Right lobe of liver (tissue), 6 donors: ENCODE measurements around the gene POLE. TPM values are rescaled to one million over a fixed set of nuclear protein-coding genes. Genes with fewer than 3 reads are reported as not detected.

Source experiments
- ATAC-seq, 4 donors: fragments of 200-7000 bp; cut with Tn5 transposase; one replicate each; pipeline ENCODE4 v1.9.1; 2020; ENCODE audit warnings: mild to moderate bottlenecking in 4 of 4, moderate library complexity in 4 of 4
- DNase-seq, 3 donors: peaks; one replicate each; pipeline ENCODE4 v3.0.0-alpha.2; 2020
- H3K27ac ChIP-seq, 3 donors: fragments of 200-600 bp; one replicate each; pipeline ENCODE4 v1.8.0; 2022
- H3K27me3 ChIP-seq, 2 donors: fragments of 200-600 bp; one replicate each; pipeline ENCODE4 v1.8.0; 2022
- H3K36me3 ChIP-seq, 4 donors: fragments of 200-600 bp; sonication (generic) in 1 of 4; one replicate each; pipeline versions ENCODE4 v1.5.1 to v1.8.0; 2017 to 2022; ENCODE audit warnings: control low read depth in 1 of 4
- H3K4me1 ChIP-seq, 4 donors: fragments of 200-600 bp; sonication (generic) in 1 of 4; one replicate each; pipeline versions ENCODE4 v1.5.1 to v1.8.0; 2017 to 2022; ENCODE audit warnings: control low read depth in 1 of 4
- H3K4me3 ChIP-seq, 3 donors: fragments of 200-600 bp; one replicate each; pipeline ENCODE4 v1.8.0; 2022
- H3K9me3 ChIP-seq, 4 donors: fragments of 200-600 bp; sonication (generic) in 1 of 4; one replicate each; pipeline versions ENCODE4 v1.5.1 to v1.8.0; 2017 to 2022; ENCODE audit warnings: control low read depth in 1 of 4
- CTCF ChIP-seq, 4 donors: fragments of 200-600 bp in 3 of 4; fragments of 450-650 bp in 1 of 4; IDR thresholded peaks; one replicate each; pipeline versions ENCODE4 v1.5.1 to v1.8.0; 2016 to 2022; ENCODE audit warnings: antibody characterized with exemption in 4 of 4, mild to moderate bottlenecking in 2 of 4
- POLR2A ChIP-seq: fragments of 450-650 bp; IDR thresholded peaks from one replicate; pipeline ENCODE4 v1.6.1; 2017; ENCODE audit warnings: antibody characterized with exemption, mild to moderate bottlenecking
- WGBS: methylation state at CpG from one replicate; pipeline ENCODE4 v1.1.6; 2018; ENCODE audit warnings: low coverage, low lambda C conversion rate; ENCODE audit not compliant: insufficient coverage; ENCODE audit errors: missing lambda C conversion rate; 5-methylcytosine and 5-hydroxymethylcytosine counted together
- intact Hi-C, 2 donors: fragments of 100-400 bp; cut with DNase I; formaldehyde crosslinking; loops; one replicate each; pipeline versions ENCODE4 v1.11.2 to v1.14.1; 2022
- total RNA-seq, 6 experiments: library from RNA; depleted of rRNA in 2 of 6; stranded (reverse); fragments of >200 nt in 2 of 6; fragmentation: NEBNext Ultra II Directional in 3 of 6; extraction: Animal tissue kit (Norgen Biotek cat#: 25700) in 3 of 6; gene quantifications; one replicate each; pipeline versions ENCODE4 v1.1.0 to v1.2.4, GENCODE V29; 2016 to 2023
- donor health status: DM: no; HTN: yes; CAD: no.
- donor health status: DM: no; HTN: no; CAD: no.
- donor health status: DM: no; HTN: no; CAD: no.
- donor health status: DM: no; HTN: yes; CAD: no.
- donor health status: DM: no; HTN: yes; CAD: no.

Gene POLE
- total RNA-seq, 6 experiments from 2014 or later, result 13.6 to 34.0 (median 22.7) TPM

DNA sequence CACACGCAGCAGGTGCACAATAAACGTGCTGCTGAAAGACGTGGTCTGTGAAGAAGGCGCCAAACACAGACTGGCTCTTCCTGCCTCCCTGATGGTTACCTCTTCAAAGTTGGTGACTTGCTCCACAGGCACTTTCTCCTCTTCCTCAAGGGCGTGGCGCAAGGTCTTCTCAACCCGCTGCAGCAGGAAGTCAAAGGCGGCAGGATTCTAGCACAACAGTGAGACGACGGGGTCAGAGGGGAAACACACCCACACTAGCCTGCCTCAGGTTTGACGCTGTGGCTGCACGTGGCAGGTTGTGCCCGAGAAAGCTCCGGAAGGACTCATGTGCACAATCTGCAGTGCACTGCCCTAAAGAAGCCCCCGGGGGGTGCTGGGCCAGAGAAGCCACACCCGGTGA lies 15.0 kb downstream of the POLE start:
- no peaks in the 10 kb centered on the region for H3K27me3 ChIP-seq
- no peaks in the 10 kb centered on the region for H3K9me3 ChIP-seq
- TF ChIP-seq CTCF (IDR thresholded peaks at IDR 0.05) (no peak), POLR2A (no peak)
- no peak overlapping the region for H3K4me3 ChIP-seq
- intact Hi-C loops, result no loop called here
- peaks cover 0 to 20% (median 10%) of the 10 kb centered on the region in 4 donors for H3K4me1 ChIP-seq
- no peak for ATAC-seq
- peak overlapping the region in 2 of 3 donors; percentile 48 to 82 for H3K27ac ChIP-seq
- 61% methylated on average over 5 of the region's 16 CpGs for WGBS
- no peak for DNase-seq
- peaks cover 0 to 36% (median 13%) of the 10 kb centered on the region in 4 donors for H3K36me3 ChIP-seq

DNA sequence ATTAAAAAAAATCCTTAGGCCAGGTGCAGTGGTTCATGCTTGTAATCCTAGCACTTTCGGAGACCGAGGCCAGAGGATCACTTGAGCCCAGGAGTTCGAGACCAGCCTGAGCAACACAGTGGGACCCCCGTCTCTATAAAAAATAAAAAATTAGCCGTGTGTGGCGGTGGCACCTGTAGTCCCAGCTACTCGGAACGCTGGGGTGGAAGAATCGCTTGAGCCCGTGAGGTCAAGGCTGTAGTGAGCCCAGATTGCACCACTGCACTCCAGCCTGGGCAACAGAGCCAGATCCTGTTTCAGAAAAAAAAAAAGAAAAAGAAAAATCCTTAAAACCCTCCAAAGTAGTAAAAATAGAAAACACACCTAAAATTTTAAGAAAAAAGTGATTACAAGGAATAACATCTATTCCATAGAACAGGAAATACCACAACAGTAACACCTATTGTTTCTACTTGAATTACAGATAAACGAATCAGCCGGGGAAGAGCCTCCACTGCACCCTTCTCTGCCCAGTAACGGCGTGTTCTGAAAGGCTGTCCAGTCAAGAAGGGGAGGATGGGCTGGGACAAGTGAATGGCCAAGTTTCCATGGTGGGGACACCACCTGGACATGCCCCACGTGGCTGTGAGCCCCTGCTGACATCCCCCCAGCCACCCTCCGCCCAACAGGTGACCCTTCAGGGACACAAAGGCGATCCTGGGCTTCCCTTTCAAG lies 17.8 kb downstream of the POLE start:
- Histone ChIP-seq H3K36me3 (peaks cover 0 to 40% (median 8%) of the 10 kb centered on the region in 4 donors), H3K27ac (no peak overlapping the region), H3K4me3 (no peak overlapping the region), H3K4me1 (peaks cover 0 to 20% (median 10%) of the 10 kb centered on the region in 4 donors), H3K9me3 (no peaks in the 10 kb centered on the region), H3K27me3 (no peaks in the 10 kb centered on the region)
- ATAC-seq (no peak), DNase-seq (no peak)
- WGBS, result 82% methylated on average over 6 of the region's 17 CpGs
- intact Hi-C loops, result no loop called here
- TF ChIP-seq CTCF (IDR thresholded peaks at IDR 0.05), result no peak
- no peak for TF ChIP-seq POLR2A

DNA sequence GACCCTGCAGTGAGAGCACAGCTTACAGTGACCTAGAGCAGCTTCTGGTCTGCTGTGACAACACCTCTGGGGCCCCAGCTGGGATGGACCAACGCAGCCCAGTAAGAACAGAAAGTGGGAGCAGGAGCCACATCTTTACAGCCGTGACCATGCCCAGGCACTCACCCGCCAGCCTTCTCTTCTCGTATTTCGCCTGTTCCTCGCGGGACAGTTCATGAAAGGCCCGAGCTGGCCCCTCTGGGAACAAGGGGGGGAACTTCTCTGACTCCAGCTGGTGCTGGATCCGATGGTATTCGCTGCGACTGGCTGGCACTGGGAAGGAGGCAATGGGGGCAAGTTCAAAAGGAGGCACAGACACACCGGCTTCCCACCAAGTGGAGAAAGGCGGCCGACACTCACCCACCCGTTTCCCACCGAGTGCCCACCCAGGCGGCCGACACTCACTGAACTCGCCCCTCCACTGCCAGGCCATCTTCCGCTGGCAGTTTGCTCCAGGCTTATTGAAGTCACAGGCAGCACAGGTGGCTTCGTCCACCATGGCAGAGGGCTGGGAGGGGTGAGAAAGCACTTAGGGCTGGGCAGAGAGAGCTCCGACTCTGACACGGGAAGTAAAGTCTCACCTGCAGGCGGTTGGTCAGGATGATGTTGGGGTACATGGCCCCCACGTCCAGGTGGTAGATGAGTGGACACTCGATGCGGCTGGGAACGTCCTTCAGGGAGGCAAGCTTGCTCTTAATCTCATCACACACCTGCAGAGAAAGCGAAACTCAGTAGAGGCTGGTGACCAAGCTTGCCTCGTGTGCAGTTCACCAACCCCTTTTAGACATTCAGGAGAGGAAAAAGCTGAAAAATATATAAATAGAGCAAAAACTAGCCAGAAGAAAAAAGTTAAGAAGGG lies 18.7 kb downstream of the POLE start:
- Histone ChIP-seq H3K4me3 (no peak overlapping the region), H3K4me1 (peaks cover 0 to 15% (median 7%) of the 10 kb centered on the region in 4 donors), H3K36me3 (peaks cover 0 to 45% (median 8%) of the 10 kb centered on the region in 4 donors), H3K9me3 (no peaks in the 10 kb centered on the region), H3K27ac (no peak overlapping the region), H3K27me3 (no peaks in the 10 kb centered on the region)
- no peak for DNase-seq
- intact Hi-C loops, result no loop called here
- no peak for TF ChIP-seq POLR2A
- no peak for TF ChIP-seq CTCF (IDR thresholded peaks at IDR 0.05)
- WGBS, result 95% methylated on average over 10 of the region's 30 CpGs
- no peak for ATAC-seq

GRCh38 chr12:132665794-132666193 lies 21.3 kb downstream of the POLE start:
- peaks cover 0 to 57% (median 14%) of the 10 kb centered on the region in 4 donors for H3K36me3 ChIP-seq
- no peak for TF ChIP-seq POLR2A
- TF ChIP-seq CTCF (IDR thresholded peaks at IDR 0.05), result no peak
- no peak overlapping the region for H3K4me3 ChIP-seq
- no peaks in the 10 kb centered on the region for H3K9me3 ChIP-seq
- DNase-seq (peak in 1 of 3 donors; percentile 1), ATAC-seq (no peak)
- H3K27ac ChIP-seq, result no peak overlapping the region
- WGBS, result 86% methylated on average over 6 of the region's 6 CpGs
- intact Hi-C loops, result no loop called here
- no peaks in the 10 kb centered on the region for H3K27me3 ChIP-seq
- no peaks in the 10 kb centered on the region for H3K4me1 ChIP-seq
